SK-N-SH (cell line): Measurements from ENCODE around the gene MMP21. TPM values are rescaled to one million over a fixed set of nuclear protein-coding genes. Genes with fewer than 3 reads are reported as not detected.

Source experiments
- CTCF ChIA-PET: fragments of 300-600, 350-600 bp; formaldehyde crosslinking; extraction: SDS; loops from one replicate; lab custom pipeline; 2021; lab: Yijun Ruan, JAX
- POLR2A ChIA-PET: fragments of 350-600 bp; sonication (Branson Sonifier 250); formaldehyde crosslinking; extraction: SDS; loops from one replicate; lab custom pipeline; 2020; ENCODE audit warnings: antibody characterized with exemption, inconsistent platforms; lab: Yijun Ruan, JAX
- DNase-seq: peaks from one replicate; pipeline ENCODE4 v3.0.0; 2012
- H2AFZ ChIP-seq: fragments of 200-600 bp; sonication (generic); 2 replicates; pipeline ENCODE4 v1.8.1; 2016; ENCODE audit warnings: antibody characterized with exemption, mild to moderate bottlenecking, low read depth
- H3F3A ChIP-seq: fragments of 200-600 bp; sonication (generic); replicated peaks from 2 replicates; pipeline ENCODE3; 2016; ENCODE audit warnings: antibody characterized with exemption, mild to moderate bottlenecking; ENCODE audit not compliant: insufficient read depth
- H3K27ac ChIP-seq, 2 experiments: fragments of 200-500 bp in 1 of 2; fragments of 200-600 bp in 1 of 2; sonication (Bioruptor generic) in 1 of 2; sonication (generic), shearing (Covaris generic) in 1 of 2; 2 replicates each; pipeline versions ENCODE4 v1.5.1 to v1.6.1; 2014 to 2016; ENCODE audit warnings: low read depth in 2 of 2, inconsistent platforms in 1 of 2, low read length in 1 of 2, mild to moderate bottlenecking in 1 of 2, mixed read lengths in 1 of 2
- H3K27me3 ChIP-seq: fragments of 200-600 bp; sonication (generic), shearing (Covaris generic); 2 replicates; pipeline ENCODE4 v1.6.1; 2016; ENCODE audit warnings: mixed run types; ENCODE audit not compliant: insufficient read depth
- H3K36me3 ChIP-seq, 2 experiments: fragments of 200-500 bp in 1 of 2; fragments of 200-600 bp in 1 of 2; sonication (Bioruptor generic) in 1 of 2; sonication (generic) in 1 of 2; replicated peaks in 1 of 2; 2 replicates each; pipeline versions ENCODE3 to v1.5.1; 2014 to 2016; ENCODE audit warnings: low read length in 1 of 2, mild to moderate bottlenecking in 1 of 2; ENCODE audit not compliant: insufficient read depth in 2 of 2, control insufficient read depth in 1 of 2
- H3K4me1 ChIP-seq, 2 experiments: fragments of 200-500 bp in 1 of 2; fragments of 200-600 bp in 1 of 2; sonication (Bioruptor generic) in 1 of 2; sonication (generic), shearing (Covaris generic) in 1 of 2; 2 replicates each; pipeline versions ENCODE4 v1.5.1 to v1.6.1; 2014 to 2016; ENCODE audit warnings: low read depth in 1 of 2, low read length in 1 of 2, mixed run types in 1 of 2; ENCODE audit not compliant: insufficient read depth in 2 of 2, control insufficient read depth in 1 of 2
- H3K4me2 ChIP-seq: fragments of 200-600 bp; sonication (generic), shearing (Covaris generic); 2 replicates; pipeline ENCODE4 v1.6.1; 2017; ENCODE audit warnings: mixed run types
- H3K4me3 ChIP-seq, 2 experiments: fragments of 200-500 bp in 1 of 2; fragments of 200-600 bp in 1 of 2; sonication (Bioruptor generic) in 1 of 2; sonication (generic), shearing (Covaris generic) in 1 of 2; 2 replicates each; pipeline versions ENCODE4 v1.5.1 to v1.8.1; 2014 to 2016; ENCODE audit warnings: low read depth in 2 of 2, inconsistent platforms in 1 of 2, low read length in 1 of 2, mild to moderate bottlenecking in 1 of 2, mixed read lengths in 1 of 2, moderate library complexity in 1 of 2
- H3K79me2 ChIP-seq: fragments of 200-600 bp; sonication (generic); 2 replicates; pipeline ENCODE4 v1.8.1; 2017; ENCODE audit warnings: mild to moderate bottlenecking; ENCODE audit not compliant: insufficient read depth
- H3K9ac ChIP-seq: fragments of 200-600 bp; sonication (generic); 2 replicates; pipeline ENCODE4 v1.6.1; 2017; ENCODE audit warnings: mixed run types
- H3K9me2 ChIP-seq: fragments of 200-600 bp; sonication (generic); 2 replicates; pipeline ENCODE4 v1.6.1; 2017; ENCODE audit warnings: mixed run types
- H3K9me3 ChIP-seq: fragments of 200-600 bp; sonication (generic); 2 replicates; pipeline ENCODE4 v1.6.1; 2017; ENCODE audit warnings: mixed run types, mild to moderate bottlenecking, moderate library complexity
- H4K20me1 ChIP-seq: fragments of 200-600 bp; sonication (generic); 2 replicates; pipeline ENCODE4 v1.6.1; 2017; ENCODE audit warnings: mild to moderate bottlenecking, mixed run types; ENCODE audit not compliant: insufficient read depth
- CHD2 ChIP-seq: fragments of 150-350 bp; IDR thresholded peaks from 2 replicates; pipeline ENCODE4 v1.6.1; 2018; ENCODE audit warnings: low read length; ENCODE audit not compliant: partially characterized antibody
- FOXM1 ChIP-seq: IDR thresholded peaks from 2 replicates; pipeline ENCODE4 v1.4.0; 2012; ENCODE audit warnings: low read depth, mild to moderate bottlenecking
- GABPA ChIP-seq: IDR thresholded peaks from 2 replicates; pipeline ENCODE4 v1.4.0; 2012; ENCODE audit warnings: low read depth, mild to moderate bottlenecking
- GATA2 ChIP-seq: sonication (generic); formaldehyde crosslinking; IDR thresholded peaks from 2 replicates; pipeline ENCODE4 v1.5.0; 2020; ENCODE audit warnings: mild to moderate bottlenecking, missing genetic modification reagents
- JUND ChIP-seq: IDR thresholded peaks from 2 replicates; pipeline ENCODE4 v1.4.0; 2012
- MEF2A ChIP-seq: IDR thresholded peaks from 2 replicates; pipeline ENCODE4 v1.4.0; 2012; ENCODE audit warnings: low read depth, borderline replicate concordance
- NFIC ChIP-seq: IDR thresholded peaks from 2 replicates; pipeline ENCODE4 v1.4.0; 2012; ENCODE audit warnings: borderline replicate concordance
- NRF1 ChIP-seq: IDR thresholded peaks from 2 replicates; pipeline ENCODE4 v1.6.1; 2012; ENCODE audit warnings: low read depth, mild to moderate bottlenecking, low read length
- POLR2AphosphoS5 ChIP-seq: IDR thresholded peaks from 2 replicates; pipeline ENCODE4 v1.6.1; 2012; ENCODE audit warnings: low read depth, low read length
- RAD21 ChIP-seq: IDR thresholded peaks from 2 replicates; pipeline ENCODE4 v1.6.1; 2012; ENCODE audit warnings: mild to moderate bottlenecking, low read length
- RCOR1 ChIP-seq: fragments of 150-350 bp; IDR thresholded peaks from 2 replicates; pipeline ENCODE4 v1.6.1; 2017; ENCODE audit warnings: antibody characterized with exemption, low read length
- RFX5 ChIP-seq: IDR thresholded peaks from 2 replicates; pipeline ENCODE4 v1.6.1; 2012; ENCODE audit warnings: mild to moderate bottlenecking, improper control_type of control experiment, low read length
- SIN3A ChIP-seq: IDR thresholded peaks from 2 replicates; pipeline ENCODE4 v1.6.1; 2012; ENCODE audit warnings: low read depth, mild to moderate bottlenecking, low read length, moderate library complexity, borderline replicate concordance
- SMC3 ChIP-seq: IDR thresholded peaks from 2 replicates; pipeline ENCODE4 v1.6.1; 2012; ENCODE audit warnings: low read depth, low read length, improper control_type of control experiment
- TAF1 ChIP-seq: IDR thresholded peaks from 2 replicates; pipeline ENCODE4 v1.6.1; 2012; ENCODE audit warnings: low read depth, mild to moderate bottlenecking, low read length, moderate library complexity, borderline replicate concordance
- TEAD4 ChIP-seq: IDR thresholded peaks from 2 replicates; pipeline ENCODE4 v1.4.0; 2012; ENCODE audit warnings: mild to moderate bottlenecking, borderline replicate concordance; ENCODE audit not compliant: insufficient read depth
- WGBS: methylation state at CpG from one replicate; pipeline ENCODE4 v1.1.6; 2017; ENCODE audit warnings: low lambda C conversion rate; 5-methylcytosine and 5-hydroxymethylcytosine counted together
- polyA plus RNA-seq, 3 experiments: library from polyadenylated mRNA; depleted of rRNA; stranded (reverse); fragments of >200 nt; gene quantifications; 2 replicates each; pipeline ENCODE4 v1.2.3, GENCODE V29; 2012
- TF ChIP-seq, protein P1 (sequence below): IDR thresholded peaks from 2 replicates; pipeline ENCODE4 v1.4.0; 2012; ENCODE audit warnings: low read depth, borderline replicate concordance
- TF ChIP-seq, protein P2 (sequence below): fragments of 150-350 bp; IDR thresholded peaks from 2 replicates; pipeline ENCODE4 v1.6.1; 2016; ENCODE audit warnings: mild to moderate bottlenecking, low read depth, low read length
- TF ChIP-seq, protein P3 (sequence below): IDR thresholded peaks from 2 replicates; pipeline ENCODE4 v1.4.0; 2012; ENCODE audit warnings: low read depth, borderline replicate concordance
- TF ChIP-seq, protein P4 (sequence below): IDR thresholded peaks from 2 replicates; pipeline ENCODE4 v1.6.1; 2012; ENCODE audit warnings: mild to moderate bottlenecking, low read depth, low read length, moderate library complexity
- TF ChIP-seq, protein P5 (sequence below): fragments of 150-350 bp; IDR thresholded peaks from 2 replicates; pipeline ENCODE4 v1.6.1; 2017; ENCODE audit warnings: antibody characterized with exemption, low read length, low read depth, borderline replicate concordance

Gene MMP21
- polyA plus RNA-seq, 1 of the 3 experiments (the other 2 are of a cell fraction): 0.02 TPM

DNA sequence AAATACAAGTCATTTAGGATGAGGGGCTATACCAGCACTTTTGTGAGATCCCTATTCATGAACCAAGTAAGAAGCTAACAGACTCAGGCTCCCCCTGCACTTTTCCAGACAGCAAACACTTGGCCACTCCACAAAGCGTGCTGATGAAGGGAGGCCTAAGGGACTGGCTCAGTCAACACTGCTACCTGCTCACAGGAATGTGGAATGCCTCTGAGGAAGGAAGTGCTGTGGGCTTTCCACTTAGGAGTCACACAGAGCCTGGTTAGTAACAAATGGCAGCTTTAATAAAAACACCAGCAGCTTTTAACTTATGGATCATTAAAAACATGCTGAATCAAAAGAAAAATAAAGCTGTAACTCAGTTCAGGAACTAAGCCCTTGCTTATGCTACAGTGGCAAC is 32.4 kb upstream of the MMP21 start:
- no peak overlapping the region for H2AFZ ChIP-seq
- H3K79me2 ChIP-seq: no peaks in the 10 kb centered on the region
- no peak for DNase-seq
- H3K27me3 ChIP-seq: no peaks in the 10 kb centered on the region
- WGBS: 100% methylated on average over 1 of the region's 1 CpG
- H3K36me3 ChIP-seq: peaks cover 37 to 85% of the 10 kb centered on the region in 2 experiments
- no peak overlapping the region for H3K9ac ChIP-seq
- no peaks in the 10 kb centered on the region for H3K9me2 ChIP-seq
- ChIA-PET CTCF (interaction anchor here (1.3 kb wide), 1 partner anchor 9 kb away, joined by 4 read pairs; no protein-coding TSS in a partner anchor), POLR2A (no interaction called here)
- no peaks in the 10 kb centered on the region for H3F3A ChIP-seq
- no peaks in the 10 kb centered on the region; a peak in 1 of 4 replicates for H3K4me1 ChIP-seq
- H3K4me3 ChIP-seq: no peak overlapping the region
- no peak overlapping the region for H3K27ac ChIP-seq
- TF ChIP-seq, protein P1, sequence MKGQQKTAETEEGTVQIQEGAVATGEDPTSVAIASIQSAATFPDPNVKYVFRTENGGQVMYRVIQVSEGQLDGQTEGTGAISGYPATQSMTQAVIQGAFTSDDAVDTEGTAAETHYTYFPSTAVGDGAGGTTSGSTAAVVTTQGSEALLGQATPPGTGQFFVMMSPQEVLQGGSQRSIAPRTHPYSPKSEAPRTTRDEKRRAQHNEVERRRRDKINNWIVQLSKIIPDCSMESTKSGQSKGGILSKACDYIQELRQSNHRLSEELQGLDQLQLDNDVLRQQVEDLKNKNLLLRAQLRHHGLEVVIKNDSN: no peak
- TF ChIP-seq MEF2A (no peak), SIN3A (no peak), RCOR1 (no peak), NRF1 (no peak), GATA2 (CRISPR knock-in tag) (no peak), TAF1 (no peak), RFX5 (no peak)
- TF ChIP-seq, protein P2, sequence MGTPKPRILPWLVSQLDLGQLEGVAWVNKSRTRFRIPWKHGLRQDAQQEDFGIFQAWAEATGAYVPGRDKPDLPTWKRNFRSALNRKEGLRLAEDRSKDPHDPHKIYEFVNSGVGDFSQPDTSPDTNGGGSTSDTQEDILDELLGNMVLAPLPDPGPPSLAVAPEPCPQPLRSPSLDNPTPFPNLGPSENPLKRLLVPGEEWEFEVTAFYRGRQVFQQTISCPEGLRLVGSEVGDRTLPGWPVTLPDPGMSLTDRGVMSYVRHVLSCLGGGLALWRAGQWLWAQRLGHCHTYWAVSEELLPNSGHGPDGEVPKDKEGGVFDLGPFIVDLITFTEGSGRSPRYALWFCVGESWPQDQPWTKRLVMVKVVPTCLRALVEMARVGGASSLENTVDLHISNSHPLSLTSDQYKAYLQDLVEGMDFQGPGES: no peak
- TF ChIP-seq, protein P3, sequence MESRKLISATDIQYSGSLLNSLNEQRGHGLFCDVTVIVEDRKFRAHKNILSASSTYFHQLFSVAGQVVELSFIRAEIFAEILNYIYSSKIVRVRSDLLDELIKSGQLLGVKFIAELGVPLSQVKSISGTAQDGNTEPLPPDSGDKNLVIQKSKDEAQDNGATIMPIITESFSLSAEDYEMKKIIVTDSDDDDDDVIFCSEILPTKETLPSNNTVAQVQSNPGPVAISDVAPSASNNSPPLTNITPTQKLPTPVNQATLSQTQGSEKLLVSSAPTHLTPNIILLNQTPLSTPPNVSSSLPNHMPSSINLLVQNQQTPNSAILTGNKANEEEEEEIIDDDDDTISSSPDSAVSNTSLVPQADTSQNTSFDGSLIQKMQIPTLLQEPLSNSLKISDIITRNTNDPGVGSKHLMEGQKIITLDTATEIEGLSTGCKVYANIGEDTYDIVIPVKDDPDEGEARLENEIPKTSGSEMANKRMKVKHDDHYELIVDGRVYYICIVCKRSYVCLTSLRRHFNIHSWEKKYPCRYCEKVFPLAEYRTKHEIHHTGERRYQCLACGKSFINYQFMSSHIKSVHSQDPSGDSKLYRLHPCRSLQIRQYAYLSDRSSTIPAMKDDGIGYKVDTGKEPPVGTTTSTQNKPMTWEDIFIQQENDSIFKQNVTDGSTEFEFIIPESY: no peak
- no peaks in the 10 kb centered on the region for H3K9me3 ChIP-seq
- no peaks in the 10 kb centered on the region for H4K20me1 ChIP-seq
- H3K4me2 ChIP-seq: no peak overlapping the region

DNA sequence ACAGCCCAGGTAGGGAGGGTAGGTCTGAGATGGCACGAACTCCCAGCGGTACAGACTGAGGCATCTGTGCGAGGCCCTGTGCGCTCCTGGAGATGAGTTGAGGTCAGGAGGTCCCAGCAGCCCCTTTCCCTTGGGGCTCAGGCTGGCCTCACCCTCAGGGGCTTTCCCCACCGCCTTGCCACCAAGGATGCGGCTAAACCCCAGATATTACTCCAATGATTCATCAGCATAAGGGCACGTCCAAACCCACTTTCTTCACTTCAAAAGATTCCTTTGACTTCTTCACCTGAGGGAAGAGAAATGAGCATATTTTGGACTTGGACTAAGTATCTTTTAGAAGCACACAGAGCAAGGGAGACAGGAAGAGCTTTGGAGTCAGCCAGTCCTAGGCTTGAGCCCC is 27.1 kb upstream of the MMP21 start:
- H3K9me2 ChIP-seq: no peaks in the 10 kb centered on the region
- H3K36me3 ChIP-seq: peaks cover 17 to 79% of the 10 kb centered on the region in 2 experiments
- ChIA-PET CTCF (interaction anchor here (0.6 kb wide), 1 partner anchor 25 kb away, joined by 3 read pairs; no protein-coding TSS in a partner anchor), POLR2A (no interaction called here)
- DNase-seq: no peak
- H2AFZ ChIP-seq: no peak overlapping the region
- 93% methylated on average over 7 of the region's 7 CpGs for WGBS
- H3K4me1 ChIP-seq: no peaks in the 10 kb centered on the region
- H3K27ac ChIP-seq: no peak overlapping the region
- no peaks in the 10 kb centered on the region for H4K20me1 ChIP-seq
- no peak overlapping the region for H3K9ac ChIP-seq
- no peaks in the 10 kb centered on the region for H3F3A ChIP-seq
- H3K79me2 ChIP-seq: no peaks in the 10 kb centered on the region
- no peak overlapping the region for H3K4me3 ChIP-seq
- no peak overlapping the region for H3K4me2 ChIP-seq
- no peak for TF ChIP-seq RAD21
- TF ChIP-seq, protein P4, sequence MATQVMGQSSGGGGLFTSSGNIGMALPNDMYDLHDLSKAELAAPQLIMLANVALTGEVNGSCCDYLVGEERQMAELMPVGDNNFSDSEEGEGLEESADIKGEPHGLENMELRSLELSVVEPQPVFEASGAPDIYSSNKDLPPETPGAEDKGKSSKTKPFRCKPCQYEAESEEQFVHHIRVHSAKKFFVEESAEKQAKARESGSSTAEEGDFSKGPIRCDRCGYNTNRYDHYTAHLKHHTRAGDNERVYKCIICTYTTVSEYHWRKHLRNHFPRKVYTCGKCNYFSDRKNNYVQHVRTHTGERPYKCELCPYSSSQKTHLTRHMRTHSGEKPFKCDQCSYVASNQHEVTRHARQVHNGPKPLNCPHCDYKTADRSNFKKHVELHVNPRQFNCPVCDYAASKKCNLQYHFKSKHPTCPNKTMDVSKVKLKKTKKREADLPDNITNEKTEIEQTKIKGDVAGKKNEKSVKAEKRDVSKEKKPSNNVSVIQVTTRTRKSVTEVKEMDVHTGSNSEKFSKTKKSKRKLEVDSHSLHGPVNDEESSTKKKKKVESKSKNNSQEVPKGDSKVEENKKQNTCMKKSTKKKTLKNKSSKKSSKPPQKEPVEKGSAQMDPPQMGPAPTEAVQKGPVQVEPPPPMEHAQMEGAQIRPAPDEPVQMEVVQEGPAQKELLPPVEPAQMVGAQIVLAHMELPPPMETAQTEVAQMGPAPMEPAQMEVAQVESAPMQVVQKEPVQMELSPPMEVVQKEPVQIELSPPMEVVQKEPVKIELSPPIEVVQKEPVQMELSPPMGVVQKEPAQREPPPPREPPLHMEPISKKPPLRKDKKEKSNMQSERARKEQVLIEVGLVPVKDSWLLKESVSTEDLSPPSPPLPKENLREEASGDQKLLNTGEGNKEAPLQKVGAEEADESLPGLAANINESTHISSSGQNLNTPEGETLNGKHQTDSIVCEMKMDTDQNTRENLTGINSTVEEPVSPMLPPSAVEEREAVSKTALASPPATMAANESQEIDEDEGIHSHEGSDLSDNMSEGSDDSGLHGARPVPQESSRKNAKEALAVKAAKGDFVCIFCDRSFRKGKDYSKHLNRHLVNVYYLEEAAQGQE: no peak
- TF ChIP-seq JUND: no peak
- no peak for TF ChIP-seq TEAD4
- no peak for TF ChIP-seq POLR2AphosphoS5
- TF ChIP-seq SMC3: no peak
- TF ChIP-seq SIN3A: no peak
- no peak for TF ChIP-seq TAF1
- TF ChIP-seq, protein P5, sequence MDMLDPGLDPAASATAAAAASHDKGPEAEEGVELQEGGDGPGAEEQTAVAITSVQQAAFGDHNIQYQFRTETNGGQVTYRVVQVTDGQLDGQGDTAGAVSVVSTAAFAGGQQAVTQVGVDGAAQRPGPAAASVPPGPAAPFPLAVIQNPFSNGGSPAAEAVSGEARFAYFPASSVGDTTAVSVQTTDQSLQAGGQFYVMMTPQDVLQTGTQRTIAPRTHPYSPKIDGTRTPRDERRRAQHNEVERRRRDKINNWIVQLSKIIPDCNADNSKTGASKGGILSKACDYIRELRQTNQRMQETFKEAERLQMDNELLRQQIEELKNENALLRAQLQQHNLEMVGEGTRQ: no peak
- TF ChIP-seq RFX5: no peak
- no peak for TF ChIP-seq GABPA
- no peak for TF ChIP-seq CHD2
- no peak for TF ChIP-seq FOXM1
- TF ChIP-seq NFIC: no peak
- H3K9me3 ChIP-seq: no peaks in the 10 kb centered on the region
- no peaks in the 10 kb centered on the region for H3K27me3 ChIP-seq
